HepG2 (cell line): Measurements from ENCODE around the gene TGFA. TPM values are rescaled to one million over a fixed set of nuclear protein-coding genes. Genes with fewer than 3 reads are reported as not detected.

Source experiments
- DNMT3B ChIP-seq: conservative IDR thresholded peaks from 2 replicates; pipeline ENCODE4 v1.6.1; 2016; ENCODE audit warnings: missing biosample characterization, control low read depth
- FOXJ3 ChIP-seq: sonication (generic); formaldehyde crosslinking; IDR thresholded peaks from 2 replicates; pipeline ENCODE4 v1.4.0; 2020; ENCODE audit warnings: missing genetic modification reagents, mild to moderate bottlenecking, borderline replicate concordance
- HNRNPH1 ChIP-seq: fragments of 200-400 bp; formaldehyde crosslinking; optimal IDR thresholded peaks from 2 replicates; pipeline ENCODE3; 2017; ENCODE audit warnings: mild to moderate bottlenecking, low read depth, low read length
- NONO ChIP-seq, 2 experiments: fragments of 450-650 bp in 1 of 2; sonication (generic) in 1 of 2; formaldehyde crosslinking in 1 of 2; IDR thresholded peaks in 1 of 2; conservative IDR thresholded peaks in 1 of 2; 2 replicates each; pipeline versions ENCODE4 v1.6.1 to v1.8.0; 2017 to 2022; ENCODE audit warnings: mild to moderate bottlenecking in 1 of 2, missing genetic modification reagents in 1 of 2, moderate library complexity in 1 of 2
- POLR2G ChIP-seq: fragments of 200-400 bp; formaldehyde crosslinking; IDR thresholded peaks from 2 replicates; pipeline ENCODE4 v1.6.1; 2018; ENCODE audit warnings: mild to moderate bottlenecking, low read depth, low read length, moderate library complexity
- SALL2 ChIP-seq: sonication (generic); formaldehyde crosslinking; IDR thresholded peaks from 2 replicates; pipeline ENCODE4 v1.8.1; 2023; ENCODE audit warnings: mild to moderate bottlenecking, missing genetic modification reagents, inconsistent platforms
- ZNF121 ChIP-seq: sonication (generic); formaldehyde crosslinking; IDR thresholded peaks from 2 replicates; pipeline ENCODE4 v1.5.0; 2020; ENCODE audit warnings: mild to moderate bottlenecking, missing genetic modification reagents
- ZNF136 ChIP-seq: sonication (generic); formaldehyde crosslinking; IDR thresholded peaks from 2 replicates; pipeline ENCODE4 v1.8.1; 2022; ENCODE audit warnings: low read depth, mild to moderate bottlenecking, moderate library complexity, missing genetic modification reagents
- ZNF263 ChIP-seq: sonication (generic); formaldehyde crosslinking; IDR thresholded peaks from 2 replicates; pipeline ENCODE4 v1.4.0; 2020; ENCODE audit warnings: missing genetic modification reagents
- ZNF274 ChIP-seq: sonication (generic); formaldehyde crosslinking; IDR thresholded peaks from 2 replicates; pipeline ENCODE4 v1.5.1; 2020; ENCODE audit warnings: mild to moderate bottlenecking, missing genetic modification reagents
- ZNF331 ChIP-seq: sonication (generic); formaldehyde crosslinking; IDR thresholded peaks from 2 replicates; pipeline ENCODE4 v1.4.0; 2020; ENCODE audit warnings: missing genetic modification reagents
- ZNF33B ChIP-seq: sonication (generic); formaldehyde crosslinking; IDR thresholded peaks from 2 replicates; pipeline ENCODE4 v1.5.1; 2020; ENCODE audit warnings: mild to moderate bottlenecking, missing genetic modification reagents
- ZNF678 ChIP-seq: sonication (generic); formaldehyde crosslinking; IDR thresholded peaks from 2 replicates; pipeline ENCODE4 v1.4.0; 2020; ENCODE audit warnings: mild to moderate bottlenecking, missing genetic modification reagents
- ZNF766 ChIP-seq: sonication (generic); formaldehyde crosslinking; IDR thresholded peaks from 2 replicates; pipeline ENCODE4 v1.5.0; 2020; ENCODE audit warnings: missing genetic modification reagents, borderline replicate concordance
- polyA plus RNA-seq, 8 experiments: library from polyadenylated mRNA; depleted of rRNA in 3 of 8; stranded (reverse) in 7 of 8; unstranded in 1 of 8; fragments of >200 nt; fragmentation: Illumina TruSeq in 4 of 8; extraction: Trizol in 4 of 8; gene quantifications; 2 replicates each; pipeline versions ENCODE4 v1.2.1 to v1.2.3, GENCODE V29; 2011 to 2016; ENCODE audit warnings: low read depth in 4 of 8, missing spikeins in 1 of 8, mixed read lengths in 1 of 8; ENCODE audit not compliant: insufficient read depth in 1 of 8
- total RNA-seq, 5 experiments: library from RNA; depleted of rRNA; stranded (reverse); fragments of >200 nt; fragmentation: Illumina TruSeq; extraction: Trizol; gene quantifications; 2 replicates each; pipeline ENCODE4 v1.2.3, GENCODE V29; 2016; ENCODE audit warnings: low read depth in 1 of 5
- TF ChIP-seq, protein P1 (sequence below): IDR thresholded peaks from 2 replicates; pipeline ENCODE4 v1.6.1; 2016; ENCODE audit warnings: low read depth, control low read depth
- TF ChIP-seq, protein P2 (sequence below): sonication (generic); formaldehyde crosslinking; IDR thresholded peaks from 2 replicates; pipeline ENCODE4 v1.9.0; 2021; ENCODE audit warnings: mild to moderate bottlenecking, missing genetic modification reagents
- TF ChIP-seq, protein P3 (sequence below): sonication (generic); formaldehyde crosslinking; IDR thresholded peaks from 2 replicates; pipeline ENCODE4 v1.5.0; 2020; ENCODE audit warnings: missing genetic modification reagents, mild to moderate bottlenecking, borderline replicate concordance
- TF ChIP-seq, protein P4 (sequence below): sonication (generic); formaldehyde crosslinking; IDR thresholded peaks from 2 replicates; pipeline ENCODE4 v1.8.1; 2023; ENCODE audit warnings: missing genetic modification reagents, inconsistent platforms, borderline replicate concordance

TGFA gene
- total and polyA plus RNA-seq, 2 of the 13 experiments (the other 11 are each of a cell fraction or from before 2014, with no cell fraction given): 7.8 to 15.3 TPM

DNA sequence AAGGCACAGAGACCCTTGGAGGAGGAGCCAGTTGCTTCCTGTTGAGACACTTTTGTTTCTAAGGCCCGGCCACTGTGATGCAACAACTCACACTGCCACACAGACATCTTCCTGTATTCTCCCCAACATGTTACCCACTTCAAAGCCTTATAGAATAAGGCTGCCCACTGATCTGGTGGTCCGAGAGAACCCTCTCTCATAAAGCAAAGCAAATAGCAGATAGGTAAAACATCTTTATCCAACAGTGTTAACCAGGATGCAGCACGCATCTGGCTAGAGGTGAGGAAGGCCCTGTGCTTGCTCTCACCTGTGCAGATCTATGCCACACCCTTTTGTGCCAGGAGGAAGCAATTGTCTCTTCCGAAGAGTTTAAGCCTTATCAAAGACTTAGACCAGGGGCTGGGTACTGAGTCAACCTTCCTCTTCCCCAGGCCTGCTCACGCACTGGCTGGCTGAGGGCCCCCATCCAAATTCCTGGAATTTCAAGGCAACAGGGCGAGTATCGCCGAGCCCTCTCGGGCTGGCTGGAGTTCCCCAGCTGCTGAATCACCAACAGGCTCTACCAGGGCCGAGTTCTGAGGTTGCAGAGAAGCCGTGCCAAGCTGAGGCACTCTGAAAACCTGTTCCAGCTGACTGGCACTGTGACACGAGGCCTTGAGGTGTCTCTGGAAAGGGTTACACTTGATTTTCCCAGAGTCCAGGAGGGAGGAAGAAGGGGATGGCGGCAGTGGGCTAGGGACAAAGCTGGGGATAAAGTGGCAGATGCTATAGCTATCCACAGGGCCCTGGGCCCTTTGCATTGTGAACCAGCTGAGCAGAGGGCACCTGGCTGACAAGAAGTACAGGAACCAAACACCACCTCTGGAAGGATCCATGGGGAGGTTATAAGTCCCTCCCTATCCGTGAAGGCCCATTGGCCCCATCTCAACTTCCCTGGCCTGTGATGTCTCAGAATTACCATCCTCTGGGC, 29.3 kb downstream of the TGFA start (continued):
- TF ChIP-seq NONO (IDR thresholded peaks at IDR 0.05) (no peak), NONO (CRISPR knock-in tag; conservative IDR thresholded peaks at IDR 0.05) (no peak), ZNF331 (CRISPR knock-in tag) (no peak), ZNF766 (no peak), DNMT3B (CRISPR knock-in tag) (0 out of 2 replicates have a peak, but pooled peaks have one; percentile 69), ZNF263 (CRISPR knock-in tag) (no peak), ZNF678 (CRISPR knock-in tag) (no peak), ZNF121 (CRISPR knock-in tag) (no peak), POLR2G (no peak), HNRNPH1 (no peak), ZNF33B (CRISPR knock-in tag) (no peak), SALL2 (CRISPR knock-in tag) (no peak), ZNF274 (no peak), FOXJ3 (CRISPR knock-in tag) (no peak), ZNF136 (CRISPR knock-in tag) (no peak)
- TF ChIP-seq, protein P1, sequence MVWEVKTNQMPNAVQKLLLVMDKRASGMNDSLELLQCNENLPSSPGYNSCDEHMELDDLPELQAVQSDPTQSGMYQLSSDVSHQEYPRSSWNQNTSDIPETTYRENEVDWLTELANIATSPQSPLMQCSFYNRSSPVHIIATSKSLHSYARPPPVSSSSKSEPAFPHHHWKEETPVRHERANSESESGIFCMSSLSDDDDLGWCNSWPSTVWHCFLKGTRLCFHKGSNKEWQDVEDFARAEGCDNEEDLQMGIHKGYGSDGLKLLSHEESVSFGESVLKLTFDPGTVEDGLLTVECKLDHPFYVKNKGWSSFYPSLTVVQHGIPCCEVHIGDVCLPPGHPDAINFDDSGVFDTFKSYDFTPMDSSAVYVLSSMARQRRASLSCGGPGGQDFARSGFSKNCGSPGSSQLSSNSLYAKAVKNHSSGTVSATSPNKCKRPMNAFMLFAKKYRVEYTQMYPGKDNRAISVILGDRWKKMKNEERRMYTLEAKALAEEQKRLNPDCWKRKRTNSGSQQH (CRISPR knock-in tag): no peak
- TF ChIP-seq, protein P2, sequence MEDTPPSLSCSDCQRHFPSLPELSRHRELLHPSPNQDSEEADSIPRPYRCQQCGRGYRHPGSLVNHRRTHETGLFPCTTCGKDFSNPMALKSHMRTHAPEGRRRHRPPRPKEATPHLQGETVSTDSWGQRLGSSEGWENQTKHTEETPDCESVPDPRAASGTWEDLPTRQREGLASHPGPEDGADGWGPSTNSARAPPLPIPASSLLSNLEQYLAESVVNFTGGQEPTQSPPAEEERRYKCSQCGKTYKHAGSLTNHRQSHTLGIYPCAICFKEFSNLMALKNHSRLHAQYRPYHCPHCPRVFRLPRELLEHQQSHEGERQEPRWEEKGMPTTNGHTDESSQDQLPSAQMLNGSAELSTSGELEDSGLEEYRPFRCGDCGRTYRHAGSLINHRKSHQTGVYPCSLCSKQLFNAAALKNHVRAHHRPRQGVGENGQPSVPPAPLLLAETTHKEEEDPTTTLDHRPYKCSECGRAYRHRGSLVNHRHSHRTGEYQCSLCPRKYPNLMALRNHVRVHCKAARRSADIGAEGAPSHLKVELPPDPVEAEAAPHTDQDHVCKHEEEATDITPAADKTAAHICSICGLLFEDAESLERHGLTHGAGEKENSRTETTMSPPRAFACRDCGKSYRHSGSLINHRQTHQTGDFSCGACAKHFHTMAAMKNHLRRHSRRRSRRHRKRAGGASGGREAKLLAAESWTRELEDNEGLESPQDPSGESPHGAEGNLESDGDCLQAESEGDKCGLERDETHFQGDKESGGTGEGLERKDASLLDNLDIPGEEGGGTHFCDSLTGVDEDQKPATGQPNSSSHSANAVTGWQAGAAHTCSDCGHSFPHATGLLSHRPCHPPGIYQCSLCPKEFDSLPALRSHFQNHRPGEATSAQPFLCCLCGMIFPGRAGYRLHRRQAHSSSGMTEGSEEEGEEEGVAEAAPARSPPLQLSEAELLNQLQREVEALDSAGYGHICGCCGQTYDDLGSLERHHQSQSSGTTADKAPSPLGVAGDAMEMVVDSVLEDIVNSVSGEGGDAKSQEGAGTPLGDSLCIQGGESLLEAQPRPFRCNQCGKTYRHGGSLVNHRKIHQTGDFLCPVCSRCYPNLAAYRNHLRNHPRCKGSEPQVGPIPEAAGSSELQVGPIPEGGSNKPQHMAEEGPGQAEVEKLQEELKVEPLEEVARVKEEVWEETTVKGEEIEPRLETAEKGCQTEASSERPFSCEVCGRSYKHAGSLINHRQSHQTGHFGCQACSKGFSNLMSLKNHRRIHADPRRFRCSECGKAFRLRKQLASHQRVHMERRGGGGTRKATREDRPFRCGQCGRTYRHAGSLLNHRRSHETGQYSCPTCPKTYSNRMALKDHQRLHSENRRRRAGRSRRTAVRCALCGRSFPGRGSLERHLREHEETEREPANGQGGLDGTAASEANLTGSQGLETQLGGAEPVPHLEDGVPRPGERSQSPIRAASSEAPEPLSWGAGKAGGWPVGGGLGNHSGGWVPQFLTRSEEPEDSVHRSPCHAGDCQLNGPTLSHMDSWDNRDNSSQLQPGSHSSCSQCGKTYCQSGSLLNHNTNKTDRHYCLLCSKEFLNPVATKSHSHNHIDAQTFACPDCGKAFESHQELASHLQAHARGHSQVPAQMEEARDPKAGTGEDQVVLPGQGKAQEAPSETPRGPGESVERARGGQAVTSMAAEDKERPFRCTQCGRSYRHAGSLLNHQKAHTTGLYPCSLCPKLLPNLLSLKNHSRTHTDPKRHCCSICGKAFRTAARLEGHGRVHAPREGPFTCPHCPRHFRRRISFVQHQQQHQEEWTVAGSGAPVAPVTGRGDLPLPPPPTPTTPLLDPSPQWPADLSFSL: 0 out of 2 replicates have a peak, but pooled peaks have one; percentile 36
- TF ChIP-seq, protein P3, sequence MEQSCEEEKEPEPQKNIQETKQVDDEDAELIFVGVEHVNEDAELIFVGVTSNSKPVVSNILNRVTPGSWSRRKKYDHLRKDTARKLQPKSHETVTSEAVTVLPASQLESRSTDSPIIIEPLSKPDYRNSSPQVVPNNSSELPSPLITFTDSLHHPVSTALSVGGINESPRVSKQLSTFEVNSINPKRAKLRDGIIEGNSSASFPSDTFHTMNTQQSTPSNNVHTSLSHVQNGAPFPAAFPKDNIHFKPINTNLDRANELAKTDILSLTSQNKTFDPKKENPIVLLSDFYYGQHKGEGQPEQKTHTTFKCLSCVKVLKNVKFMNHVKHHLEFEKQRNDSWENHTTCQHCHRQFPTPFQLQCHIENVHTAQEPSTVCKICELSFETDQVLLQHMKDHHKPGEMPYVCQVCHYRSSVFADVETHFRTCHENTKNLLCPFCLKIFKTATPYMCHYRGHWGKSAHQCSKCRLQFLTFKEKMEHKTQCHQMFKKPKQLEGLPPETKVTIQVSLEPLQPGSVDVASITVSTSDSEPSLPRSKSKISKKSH (CRISPR knock-in tag): no peak
- TF ChIP-seq, protein P4, sequence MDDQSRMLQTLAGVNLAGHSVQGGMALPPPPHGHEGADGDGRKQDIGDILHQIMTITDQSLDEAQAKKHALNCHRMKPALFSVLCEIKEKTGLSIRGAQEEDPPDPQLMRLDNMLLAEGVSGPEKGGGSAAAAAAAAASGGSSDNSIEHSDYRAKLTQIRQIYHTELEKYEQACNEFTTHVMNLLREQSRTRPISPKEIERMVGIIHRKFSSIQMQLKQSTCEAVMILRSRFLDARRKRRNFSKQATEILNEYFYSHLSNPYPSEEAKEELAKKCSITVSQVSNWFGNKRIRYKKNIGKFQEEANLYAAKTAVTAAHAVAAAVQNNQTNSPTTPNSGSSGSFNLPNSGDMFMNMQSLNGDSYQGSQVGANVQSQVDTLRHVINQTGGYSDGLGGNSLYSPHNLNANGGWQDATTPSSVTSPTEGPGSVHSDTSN (CRISPR knock-in tag): no peak
